Activated naive CD4-positive, alpha-beta T cell treated with anti-CD3 and anti-CD28 coated beads, Interleukin-2, amount 50 U/mL, for 72 hours (primary cell): ENCODE measurements around the gene NIPA2. TPM values are rescaled to one million over a fixed set of nuclear protein-coding genes. Genes with fewer than 3 reads are reported as not detected.
A peak's percentile ranks its signal among the peaks of the same experiment; 100 is the strongest.

Source experiments
- ATAC-seq, 2 donors: fragments of 150-1000 bp; cut with Tn5 transposase; 2 replicates each; pipeline ENCODE4 v1.10.0; 2021; ENCODE audit warnings: mild to moderate bottlenecking in 2 of 2, moderate library complexity in 2 of 2
- DNase-seq, 2 donors: peaks; one replicate each; pipeline ENCODE4 v3.0.0; 2021 to 2022; ENCODE audit warnings: low spot score in 2 of 2
- H3K27ac Mint-ChIP-seq, 2 donors: one replicate each; pipeline ENCODE4 v1.8.0; 2022; ENCODE audit warnings: mild to moderate bottlenecking in 2 of 2, mixed read lengths in 2 of 2
- H3K36me3 Mint-ChIP-seq, 2 donors: one replicate each; pipeline ENCODE4 v1.8.0; 2022; ENCODE audit warnings: mixed read lengths in 2 of 2
- H3K9me3 Mint-ChIP-seq, 2 donors: one replicate each; pipeline ENCODE4 v1.8.0; 2022; ENCODE audit warnings: mixed read lengths in 2 of 2
- total RNA-seq, 2 donors: library from RNA; stranded (reverse); gene quantifications; one replicate each; pipeline ENCODE4 v1.2.3, GENCODE V29; 2022

Gene NIPA2
- total RNA-seq, 2 donors from 2014 or later, result 48.6 to 54.6 TPM

GRCh38 chr15:22904736-22905135 is 66.3 kb downstream of the NIPA2 start:
- DNase-seq, result no peak
- Mint-ChIP-seq H3K9me3 (no peaks in the 10 kb centered on the region), H3K27ac (no peak overlapping the region), H3K36me3 (peaks cover 0 to 6% of the 10 kb centered on the region in 2 donors)
- ATAC-seq, result no peak

GRCh38 chr15:22907161-22907950 is 68.9 kb downstream of the NIPA2 start:
- H3K36me3 Mint-ChIP-seq, result no peaks in the 10 kb centered on the region
- H3K9me3 Mint-ChIP-seq, result no peaks in the 10 kb centered on the region
- no peak for ATAC-seq
- peak overlapping the region in 1 of 2 donors; percentile 8 for H3K27ac Mint-ChIP-seq
- DNase-seq, result no peak

DNA sequence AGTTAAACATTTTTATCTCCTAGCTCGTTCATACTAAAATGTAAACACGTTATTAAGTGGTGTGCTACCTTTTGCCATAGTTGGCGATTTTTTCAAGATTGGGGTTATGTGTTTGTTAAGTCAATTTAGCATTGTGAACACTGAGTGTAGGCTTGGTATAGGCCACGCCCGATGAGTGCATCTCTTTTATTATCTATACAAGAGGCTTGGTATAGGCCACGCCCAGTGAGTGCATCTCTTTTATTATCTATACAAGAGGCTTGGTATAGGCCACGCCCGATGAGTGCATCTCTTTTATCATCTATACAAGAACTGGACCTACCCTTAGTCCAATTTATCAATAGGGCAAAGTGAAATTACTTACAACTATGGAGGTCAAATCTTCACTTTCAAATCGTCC is 70.4 kb downstream of the NIPA2 start:
- Mint-ChIP-seq H3K36me3 (no peaks in the 10 kb centered on the region), H3K27ac (no peak overlapping the region), H3K9me3 (no peaks in the 10 kb centered on the region)
- DNase-seq (no peak), ATAC-seq (no peak)

DNA sequence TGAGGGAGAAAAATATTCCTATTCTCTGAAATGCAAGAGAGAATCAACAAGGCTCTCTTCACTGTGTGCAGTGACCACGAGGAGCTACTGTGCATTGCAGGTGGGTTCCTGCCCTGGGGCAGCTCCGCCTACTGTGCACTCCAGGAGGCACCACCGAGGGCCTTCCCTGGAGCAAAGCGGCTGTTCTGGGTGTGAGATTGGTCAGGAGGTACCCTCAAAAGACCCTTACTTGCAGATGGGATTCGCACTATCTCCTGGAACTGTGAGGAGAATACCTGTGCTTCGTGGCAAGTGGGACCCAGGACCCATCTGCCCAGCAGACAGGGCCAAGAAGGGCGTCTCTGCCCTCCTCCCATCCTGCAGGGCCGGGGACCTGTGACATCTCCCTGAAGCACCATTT is 72.8 kb downstream of the NIPA2 start:
- no peak for DNase-seq
- Mint-ChIP-seq H3K27ac (no peak overlapping the region), H3K36me3 (no peaks in the 10 kb centered on the region), H3K9me3 (no peaks in the 10 kb centered on the region)
- no peak for ATAC-seq

DNA sequence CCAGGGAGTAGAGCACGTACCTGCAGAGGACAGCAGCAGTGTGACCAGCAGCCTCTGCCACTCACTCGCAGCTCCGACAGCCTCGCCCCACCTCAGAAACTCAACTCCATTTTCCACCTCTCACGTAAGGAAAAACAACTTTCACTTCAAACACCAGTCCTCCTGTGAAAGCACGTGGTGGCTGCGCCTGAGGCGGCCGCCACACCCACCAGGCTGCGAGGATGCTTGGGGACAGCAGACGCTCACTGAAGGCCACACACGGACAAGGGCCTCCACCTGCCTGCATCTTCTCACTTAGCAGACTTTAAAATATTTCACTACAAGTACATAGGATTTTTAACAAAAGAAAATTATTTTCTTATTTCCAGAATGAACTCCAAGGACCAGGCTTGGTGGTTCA is 73.8 kb downstream of the NIPA2 start:
- ATAC-seq (no peak), DNase-seq (no peak)
- Mint-ChIP-seq H3K36me3 (no peaks in the 10 kb centered on the region), H3K9me3 (no peaks in the 10 kb centered on the region), H3K27ac (no peak overlapping the region)

DNA sequence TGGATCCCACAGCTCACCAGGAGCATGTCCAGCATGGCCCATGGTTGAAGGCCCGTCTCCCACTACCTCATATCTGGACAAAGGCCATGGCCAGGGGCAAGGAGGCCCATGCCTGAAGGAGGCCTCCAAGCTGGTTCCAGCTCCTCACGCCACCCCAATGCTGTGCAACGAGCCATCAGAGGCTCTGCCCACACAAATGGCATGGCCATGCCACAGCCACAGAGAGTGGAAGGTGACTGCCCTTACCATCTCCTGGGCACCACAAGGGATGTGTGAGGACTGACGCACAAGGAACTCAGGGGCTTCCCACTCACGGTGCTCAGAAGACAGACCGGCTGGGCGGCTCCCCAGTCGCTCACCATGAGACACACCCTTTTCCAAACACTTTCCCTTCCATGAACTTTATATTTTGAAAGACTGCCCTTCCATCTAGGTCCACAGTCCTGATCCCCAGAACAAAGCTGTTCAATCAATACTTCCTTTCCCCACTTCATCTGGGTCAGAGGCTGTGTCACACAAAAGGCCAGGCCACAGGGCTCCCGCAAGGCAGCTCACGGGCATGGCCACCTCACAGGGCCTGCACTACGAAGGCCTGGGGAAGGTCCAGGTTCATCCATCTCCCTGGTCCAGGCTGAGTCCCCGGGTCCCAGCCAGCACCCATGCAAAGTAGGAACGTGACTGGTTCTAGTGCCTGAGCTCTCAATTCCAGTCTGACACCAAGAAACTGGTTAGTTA is 75.3 kb downstream of the NIPA2 start:
- DNase-seq (no peak), ATAC-seq (no peak)
- Mint-ChIP-seq H3K9me3 (no peaks in the 10 kb centered on the region), H3K27ac (peak overlapping the region in 1 of 2 donors; percentile 29), H3K36me3 (no peaks in the 10 kb centered on the region)

DNA sequence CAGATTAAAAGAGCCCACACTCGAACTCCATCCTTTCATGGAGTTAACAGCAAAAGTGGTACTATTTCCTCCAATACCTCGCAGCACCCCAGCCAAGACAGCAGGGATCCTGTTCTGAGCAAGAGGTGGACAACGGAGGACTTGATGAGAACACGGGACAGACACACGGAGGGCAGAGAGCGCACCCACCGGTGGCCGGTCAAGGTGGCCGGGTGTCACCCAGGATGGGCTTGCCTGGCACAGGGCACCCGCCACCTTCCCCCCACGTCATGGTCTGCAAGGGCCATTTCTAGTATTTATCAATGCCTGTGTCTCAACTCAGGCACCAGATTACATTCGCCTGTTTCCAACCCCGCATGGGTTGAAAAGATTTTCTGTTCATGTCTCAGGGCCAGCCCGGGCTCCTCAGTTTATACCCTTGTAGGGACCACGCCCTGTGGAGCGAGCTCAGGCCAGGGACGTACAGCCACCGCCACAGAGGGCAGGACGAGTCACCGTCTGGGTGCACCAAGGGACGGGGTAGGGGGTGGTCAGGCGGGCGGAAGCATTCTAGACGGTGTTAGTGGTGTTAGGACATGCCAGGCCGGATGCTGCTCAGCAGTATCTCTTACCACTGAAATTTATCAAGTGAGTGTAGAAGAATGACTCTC is 77.5 kb downstream of the NIPA2 start:
- Mint-ChIP-seq H3K27ac (no peak overlapping the region), H3K36me3 (peaks cover 0 to 5% of the 10 kb centered on the region in 2 donors), H3K9me3 (no peaks in the 10 kb centered on the region)
- DNase-seq (no peak), ATAC-seq (no peak)

DNA sequence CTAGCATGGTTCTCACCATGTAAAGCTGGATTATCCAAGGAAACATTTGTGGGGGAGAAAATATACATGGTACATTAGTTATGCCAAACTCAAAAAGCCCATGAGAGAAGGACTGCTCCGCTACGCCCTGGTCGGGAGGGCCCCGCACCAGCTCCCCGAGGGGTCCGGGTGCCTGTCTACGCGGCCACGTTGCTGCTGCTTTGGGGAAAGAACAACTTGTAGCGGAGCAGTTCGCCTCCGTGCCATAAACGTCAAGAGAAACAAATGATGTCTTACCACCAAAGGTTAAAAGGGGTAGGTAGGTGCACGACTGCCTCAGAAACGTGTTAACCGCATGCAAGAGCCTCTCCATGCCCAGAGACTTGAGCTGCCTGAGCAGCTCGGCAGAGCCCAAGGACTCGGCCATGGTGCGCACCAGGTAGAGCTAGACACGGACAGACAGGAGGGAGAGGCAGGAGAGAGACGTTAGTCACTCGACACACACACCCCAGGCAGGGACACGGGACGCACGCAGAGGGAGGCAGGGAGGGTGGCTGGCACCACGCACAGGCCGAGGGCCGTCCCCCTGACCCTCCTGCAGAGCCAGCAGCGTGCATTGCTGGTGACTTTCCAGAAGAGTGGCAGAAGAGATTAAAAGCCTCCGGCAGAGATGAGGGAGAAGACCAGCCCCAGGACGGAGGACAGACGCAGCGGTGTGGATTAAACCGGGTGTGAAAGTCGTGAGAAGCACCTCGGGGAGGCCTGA is 78.3 kb downstream of the NIPA2 start:
- Mint-ChIP-seq H3K9me3 (no peaks in the 10 kb centered on the region), H3K27ac (no peak overlapping the region), H3K36me3 (peaks cover 0 to 5% of the 10 kb centered on the region in 2 donors)
- DNase-seq, result no peak
- ATAC-seq, result no peak

- DNase-seq (no peak), ATAC-seq (no peak)
- Mint-ChIP-seq H3K9me3 (no peaks in the 10 kb centered on the region), H3K27ac (no peak overlapping the region), H3K36me3 (peaks cover 0 to 5% of the 10 kb centered on the region in 2 donors)
Measured at GRCh38 chr15:22917556-22917955, 79.1 kb downstream of the NIPA2 start.

Other genes starting within 250 kb of the NIPA2 start
- 10 to 100 TPM in 1 of 2 donors, 1 to 10 TPM in 1; 5.7 to 14.0 TPM for gene NIPA1, start 52.0 kb upstream of the NIPA2 start, total RNA-seq
- 10 to 100 TPM; 19.2 to 40.6 TPM for gene CYFIP1, start 141.7 kb downstream of the NIPA2 start, total RNA-seq
- gene TUBGCP5, start 200.9 kb downstream of the NIPA2 start, total RNA-seq, result 10 to 100 TPM; 12.3 to 13.3 TPM